Measurements from ENCODE around the gene SESTD1. TPM values are rescaled to one million over a fixed set of nuclear protein-coding genes. Genes with fewer than 3 reads are reported as not detected.

The SESTD1 gene
- total and polyA plus RNA-seq, 2 donors from 2014 or later = 9.8 to 93.5 TPM

DNA sequence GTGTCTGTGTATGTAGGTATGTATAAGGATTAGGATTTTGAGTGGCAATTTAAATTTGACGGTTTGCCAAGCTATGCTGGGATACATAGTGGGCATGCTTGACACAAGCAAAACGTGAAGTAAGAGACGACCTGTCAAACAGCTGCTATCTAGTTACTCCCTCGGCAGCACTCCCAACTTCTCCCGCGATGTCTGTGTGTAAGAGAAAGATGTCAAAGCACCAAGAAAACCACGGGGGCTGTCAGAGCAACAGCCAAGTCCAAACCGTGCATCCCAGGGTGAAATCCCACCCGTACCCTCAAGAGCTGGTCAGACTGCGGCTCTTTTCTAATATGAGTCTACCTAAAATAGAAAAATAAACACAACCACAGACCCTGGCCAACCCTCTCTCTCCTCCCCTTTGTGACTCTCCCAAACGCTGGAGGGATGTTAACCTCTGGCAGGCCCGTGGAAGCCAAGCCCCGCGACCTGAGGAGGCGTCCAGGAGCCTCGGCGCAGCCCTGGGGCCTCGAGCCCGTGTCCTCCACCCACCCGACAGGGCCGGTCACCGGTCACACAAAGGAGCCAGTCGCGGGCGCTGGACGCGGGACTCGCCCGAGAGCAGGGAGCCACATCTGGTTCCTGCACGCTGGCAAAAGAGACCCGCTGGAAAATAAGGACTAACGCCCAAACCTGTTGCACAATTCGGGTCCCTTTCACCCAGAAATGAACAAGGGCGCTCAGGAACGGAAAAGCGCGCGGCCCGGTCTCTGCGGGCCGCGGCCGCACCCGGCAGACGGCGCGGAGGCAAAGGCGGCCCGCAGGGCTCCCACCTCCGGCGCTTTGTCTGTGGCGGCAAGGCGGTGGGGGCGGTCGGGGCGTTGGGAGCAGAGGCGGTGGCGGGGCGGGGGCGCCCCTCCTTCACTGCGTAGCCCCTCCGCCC, 925 bp downstream of the SESTD1 start:
- DNase-seq = peak; percentile 60 to 87 (median 80)
- peaks cover 0 to 10% (median 2%) of the 10 kb centered on the region in 3 donors for H3K4me1 ChIP-seq (ENCODE audit: control insufficient read depth in 2 of 3, insufficient read depth in 2 of 3, low read depth in 1 of 3, low read length in 3 of 3)
- peak overlapping the region; percentile 60 to 83 (median 69) for H3K9ac ChIP-seq (ENCODE audit: low read length in 3 of 3)
- H3K27ac ChIP-seq (ENCODE audit: low read depth in 2 of 2, low read length in 2 of 2) = peak overlapping the region; percentile 26 to 87
- TF ChIP-seq, protein P1, sequence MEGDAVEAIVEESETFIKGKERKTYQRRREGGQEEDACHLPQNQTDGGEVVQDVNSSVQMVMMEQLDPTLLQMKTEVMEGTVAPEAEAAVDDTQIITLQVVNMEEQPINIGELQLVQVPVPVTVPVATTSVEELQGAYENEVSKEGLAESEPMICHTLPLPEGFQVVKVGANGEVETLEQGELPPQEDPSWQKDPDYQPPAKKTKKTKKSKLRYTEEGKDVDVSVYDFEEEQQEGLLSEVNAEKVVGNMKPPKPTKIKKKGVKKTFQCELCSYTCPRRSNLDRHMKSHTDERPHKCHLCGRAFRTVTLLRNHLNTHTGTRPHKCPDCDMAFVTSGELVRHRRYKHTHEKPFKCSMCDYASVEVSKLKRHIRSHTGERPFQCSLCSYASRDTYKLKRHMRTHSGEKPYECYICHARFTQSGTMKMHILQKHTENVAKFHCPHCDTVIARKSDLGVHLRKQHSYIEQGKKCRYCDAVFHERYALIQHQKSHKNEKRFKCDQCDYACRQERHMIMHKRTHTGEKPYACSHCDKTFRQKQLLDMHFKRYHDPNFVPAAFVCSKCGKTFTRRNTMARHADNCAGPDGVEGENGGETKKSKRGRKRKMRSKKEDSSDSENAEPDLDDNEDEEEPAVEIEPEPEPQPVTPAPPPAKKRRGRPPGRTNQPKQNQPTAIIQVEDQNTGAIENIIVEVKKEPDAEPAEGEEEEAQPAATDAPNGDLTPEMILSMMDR (IDR thresholded peaks at IDR 0.05; ENCODE audit: borderline replicate concordance, extremely low read depth, insufficient read depth) = no peak
- FAIRE-seq = no peak
- no peaks in the 10 kb centered on the region for H3K27me3 ChIP-seq (ENCODE audit: control insufficient read depth, insufficient read depth, low read length)
- peak overlapping the region; percentile 79 to 90 (median 82) for H3K4me3 ChIP-seq (ENCODE audit: low read length in 3 of 3)
- intact Hi-C loops (cut with DNase I) = no loop called here
- no peaks in the 10 kb centered on the region for H3K9me3 ChIP-seq (ENCODE audit: control insufficient read depth in 2 of 3, insufficient read depth in 1 of 3, low read length in 3 of 3)
- H3K36me3 ChIP-seq (ENCODE audit: control insufficient read depth in 2 of 3, insufficient read depth in 3 of 3, low read length in 3 of 3) = no peaks in the 10 kb centered on the region

DNA sequence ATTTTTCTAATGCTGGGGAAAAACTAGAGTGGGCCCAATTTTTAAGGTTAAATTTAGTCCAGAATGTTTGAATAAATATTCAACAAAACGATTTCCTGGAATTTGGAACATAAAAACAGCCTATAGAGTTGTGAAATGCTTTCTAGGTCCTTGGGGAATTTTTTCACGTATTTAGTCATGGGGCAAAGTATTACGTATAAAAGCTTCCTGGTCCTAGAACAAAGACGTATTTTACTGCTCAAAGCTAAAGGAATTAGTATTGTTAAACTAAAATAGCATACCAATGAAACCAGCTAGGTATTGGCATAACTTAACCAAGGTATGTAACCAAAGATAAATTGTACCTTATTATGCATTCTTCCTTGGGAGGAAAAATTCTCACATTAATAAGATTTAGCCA, 1.6 kb downstream of the SESTD1 start:
- H3K9ac ChIP-seq (ENCODE audit: low read length in 3 of 3) = peak overlapping the region in 2 of 3 donors; percentile 60 to 83
- intact Hi-C loops (cut with DNase I) = no loop called here
- no peaks in the 10 kb centered on the region for H3K9me3 ChIP-seq (ENCODE audit: control insufficient read depth in 2 of 3, insufficient read depth in 1 of 3, low read length in 3 of 3)
- H3K4me1 ChIP-seq (ENCODE audit: control insufficient read depth in 2 of 3, insufficient read depth in 2 of 3, low read depth in 1 of 3, low read length in 3 of 3) = peaks cover 0 to 11% (median 2%) of the 10 kb centered on the region in 3 donors
- DNase-seq = peak in 2 of 5 donors; percentile 38 to 55
- H3K27me3 ChIP-seq (ENCODE audit: control insufficient read depth, insufficient read depth, low read length) = no peaks in the 10 kb centered on the region
- H3K27ac ChIP-seq (ENCODE audit: low read depth in 2 of 2, low read length in 2 of 2) = peak overlapping the region in 1 of 2 donors; percentile 26
- TF ChIP-seq, protein P1 (IDR thresholded peaks at IDR 0.05; ENCODE audit: borderline replicate concordance, extremely low read depth, insufficient read depth) = no peak
- peak overlapping the region; percentile 79 to 90 (median 82) for H3K4me3 ChIP-seq (ENCODE audit: low read length in 3 of 3)
- H3K36me3 ChIP-seq (ENCODE audit: control insufficient read depth in 2 of 3, insufficient read depth in 3 of 3, low read length in 3 of 3) = no peaks in the 10 kb centered on the region
- peak; percentile 35 for FAIRE-seq

DNA sequence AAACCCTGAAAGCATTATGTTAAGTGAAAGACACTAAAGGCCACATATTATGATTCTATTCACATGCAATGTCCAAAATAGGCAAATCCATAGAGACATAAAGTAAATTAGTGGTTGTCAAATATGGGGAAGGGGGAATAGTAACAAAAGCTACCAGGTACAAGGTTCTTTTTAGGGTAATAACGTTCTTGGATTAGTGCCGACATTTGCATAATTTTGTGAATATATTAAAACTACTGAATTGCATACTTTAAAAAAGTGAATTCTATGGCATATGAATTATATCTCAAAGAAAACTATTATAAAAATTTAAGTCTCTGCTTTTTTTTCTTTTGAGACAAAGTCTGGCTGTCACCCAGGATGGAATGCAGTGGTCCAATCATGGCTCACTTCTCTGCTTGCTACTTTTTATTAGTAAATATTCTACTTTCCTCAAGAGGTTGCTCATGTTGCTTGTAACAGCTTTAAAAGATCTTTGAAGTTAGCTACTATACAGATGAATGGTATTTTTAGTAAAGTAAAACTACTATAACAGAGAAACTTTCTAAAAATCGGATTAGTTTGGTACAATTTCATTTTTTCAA, 2.5 kb downstream of the SESTD1 start:
- no peak overlapping the region for H3K27ac ChIP-seq (ENCODE audit: low read depth in 2 of 2, low read length in 2 of 2)
- intact Hi-C loops (cut with DNase I) = no loop called here

More for the DNA sequence above, 2.5 kb downstream of the SESTD1 start:
- H3K4me3 ChIP-seq (ENCODE audit: low read length in 3 of 3) = peak overlapping the region in 1 of 3 donors; percentile 82
- H3K9me3 ChIP-seq (ENCODE audit: control insufficient read depth in 2 of 3, insufficient read depth in 1 of 3, low read length in 3 of 3) = no peaks in the 10 kb centered on the region
- DNase-seq (peak in 1 of 5 donors; percentile 38), FAIRE-seq (peak; percentile 72)
- TF ChIP-seq, protein P1 (IDR thresholded peaks at IDR 0.05; ENCODE audit: borderline replicate concordance, extremely low read depth, insufficient read depth) = no peak
- H3K36me3 ChIP-seq (ENCODE audit: control insufficient read depth in 2 of 3, insufficient read depth in 3 of 3, low read length in 3 of 3) = no peaks in the 10 kb centered on the region
- no peaks in the 10 kb centered on the region for H3K27me3 ChIP-seq (ENCODE audit: control insufficient read depth, insufficient read depth, low read length)
- no peak overlapping the region for H3K9ac ChIP-seq (ENCODE audit: low read length in 3 of 3)
- H3K4me1 ChIP-seq (ENCODE audit: control insufficient read depth in 2 of 3, insufficient read depth in 2 of 3, low read depth in 1 of 3, low read length in 3 of 3) = peaks cover 0 to 11% (median 2%) of the 10 kb centered on the region in 3 donors
